Thyroid gland (tissue), 4 donors: Measurements from ENCODE around the gene COL4A1.

Experiments
- POLR2A ChIP-seq, 2 donors: fragments of 450-650 bp; IDR thresholded peaks; one replicate each; pipeline ENCODE4 v1.6.1; 2017; ENCODE audit warnings: antibody characterized with exemption in 2 of 2, mild to moderate bottlenecking in 2 of 2, moderate library complexity in 1 of 2
- TF ChIP-seq, protein P1 (sequence below), 6 experiments: fragments of 200-600 bp in 3 of 6; fragments of 450-650 bp in 3 of 6; sonication (generic) in 3 of 6; IDR thresholded peaks; one replicate each; pipeline ENCODE4 v1.5.1; 2016 to 2019; ENCODE audit warnings: antibody characterized with exemption in 6 of 6, mild to moderate bottlenecking in 2 of 6, inconsistent platforms in 1 of 6, moderate library complexity in 1 of 6

DNA sequence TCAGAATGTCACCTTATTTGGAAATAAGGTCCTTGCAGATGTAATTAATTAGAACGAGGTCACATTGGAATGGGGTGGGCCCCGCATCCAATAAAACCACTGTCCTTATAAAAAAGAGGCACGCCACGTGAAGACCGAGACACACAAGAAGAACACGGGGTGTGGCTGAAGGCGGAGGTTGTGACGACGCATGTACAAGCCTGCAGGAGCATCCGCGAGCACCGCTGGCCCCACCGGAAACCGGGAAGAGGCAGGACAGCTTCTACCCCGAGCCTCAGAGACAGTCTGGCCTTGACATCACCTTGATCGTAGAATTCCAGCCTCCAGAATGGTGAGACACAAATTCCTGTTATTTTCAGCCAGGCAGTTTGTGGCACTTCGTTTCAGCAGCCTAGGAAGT lies 177.9 kb downstream of the COL4A1 start:
- TF ChIP-seq, protein P1, sequence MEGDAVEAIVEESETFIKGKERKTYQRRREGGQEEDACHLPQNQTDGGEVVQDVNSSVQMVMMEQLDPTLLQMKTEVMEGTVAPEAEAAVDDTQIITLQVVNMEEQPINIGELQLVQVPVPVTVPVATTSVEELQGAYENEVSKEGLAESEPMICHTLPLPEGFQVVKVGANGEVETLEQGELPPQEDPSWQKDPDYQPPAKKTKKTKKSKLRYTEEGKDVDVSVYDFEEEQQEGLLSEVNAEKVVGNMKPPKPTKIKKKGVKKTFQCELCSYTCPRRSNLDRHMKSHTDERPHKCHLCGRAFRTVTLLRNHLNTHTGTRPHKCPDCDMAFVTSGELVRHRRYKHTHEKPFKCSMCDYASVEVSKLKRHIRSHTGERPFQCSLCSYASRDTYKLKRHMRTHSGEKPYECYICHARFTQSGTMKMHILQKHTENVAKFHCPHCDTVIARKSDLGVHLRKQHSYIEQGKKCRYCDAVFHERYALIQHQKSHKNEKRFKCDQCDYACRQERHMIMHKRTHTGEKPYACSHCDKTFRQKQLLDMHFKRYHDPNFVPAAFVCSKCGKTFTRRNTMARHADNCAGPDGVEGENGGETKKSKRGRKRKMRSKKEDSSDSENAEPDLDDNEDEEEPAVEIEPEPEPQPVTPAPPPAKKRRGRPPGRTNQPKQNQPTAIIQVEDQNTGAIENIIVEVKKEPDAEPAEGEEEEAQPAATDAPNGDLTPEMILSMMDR (IDR thresholded peaks at IDR 0.05): no peak
- TF ChIP-seq POLR2A (IDR thresholded peaks at IDR 0.05): no peak
